Stimulated activated naive CD8-positive, alpha-beta T cell treated with anti-CD3 and anti-CD28 coated beads, Interleukin-15, amount 100 ng/mL, for 72 hours (primary cell): Measurements from ENCODE around the gene RUNX2.

Experiments
- ATAC-seq: fragments of 150-1000 bp; cut with Tn5 transposase; 2 replicates; pipeline ENCODE4 v1.10.0; 2021; ENCODE audit warnings: mild to moderate bottlenecking, moderate library complexity
- DNase-seq, 2 donors: peaks; one replicate each; pipeline ENCODE4 v3.0.0; 2021 to 2022
- H3K27ac Mint-ChIP-seq, 2 donors: one replicate each; pipeline ENCODE4 v1.8.0; 2022; ENCODE audit warnings: mild to moderate bottlenecking in 2 of 2, mixed read lengths in 2 of 2, moderate library complexity in 2 of 2
- H3K27me3 Mint-ChIP-seq: one replicate; pipeline ENCODE4 v1.8.0; 2022; ENCODE audit warnings: mixed read lengths
- H3K4me1 Mint-ChIP-seq: one replicate; pipeline ENCODE4 v1.8.0; 2022; ENCODE audit warnings: mild to moderate bottlenecking, mixed read lengths
- H3K4me3 Mint-ChIP-seq, 2 donors: one replicate each; pipeline ENCODE4 v1.8.0; 2022; ENCODE audit warnings: mild to moderate bottlenecking in 2 of 2, mixed read lengths in 2 of 2, moderate library complexity in 1 of 2
- H3K9me3 Mint-ChIP-seq, 2 donors: one replicate each; pipeline ENCODE4 v1.8.0; 2022; ENCODE audit warnings: mixed read lengths in 2 of 2

Gene RUNX2

DNA sequence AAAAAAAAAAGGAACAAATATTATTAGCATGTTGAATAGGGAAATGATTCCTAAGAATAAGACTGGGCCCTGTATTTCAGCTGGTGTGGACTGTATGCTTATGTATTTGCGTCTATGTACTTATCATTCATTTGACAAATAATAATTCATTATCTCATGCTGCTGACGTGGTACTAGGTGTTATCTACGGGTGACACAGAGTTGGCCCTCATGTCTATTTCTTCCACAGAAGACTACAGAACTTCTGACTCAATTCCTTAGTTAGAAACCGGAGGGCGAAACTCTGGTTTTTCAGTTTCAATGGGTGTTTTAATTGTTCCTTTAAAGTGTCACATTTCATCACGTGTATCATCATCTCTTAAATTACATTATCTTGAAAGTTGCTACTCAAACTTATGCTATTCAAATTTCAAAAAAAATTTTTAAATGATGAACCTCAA lies 381.7 kb downstream of the RUNX2 start:
- Mint-ChIP-seq H3K27me3 (no peaks in the 10 kb centered on the region), H3K4me3 (peak overlapping the region; percentile 54 to 65), H3K27ac (peak overlapping the region; percentile 93 to 99), H3K9me3 (no peaks in the 10 kb centered on the region), H3K4me1 (peaks cover 27% of the 10 kb centered on the region)
- ATAC-seq (peak; percentile 78), DNase-seq (peak; percentile 55 to 65)

DNA sequence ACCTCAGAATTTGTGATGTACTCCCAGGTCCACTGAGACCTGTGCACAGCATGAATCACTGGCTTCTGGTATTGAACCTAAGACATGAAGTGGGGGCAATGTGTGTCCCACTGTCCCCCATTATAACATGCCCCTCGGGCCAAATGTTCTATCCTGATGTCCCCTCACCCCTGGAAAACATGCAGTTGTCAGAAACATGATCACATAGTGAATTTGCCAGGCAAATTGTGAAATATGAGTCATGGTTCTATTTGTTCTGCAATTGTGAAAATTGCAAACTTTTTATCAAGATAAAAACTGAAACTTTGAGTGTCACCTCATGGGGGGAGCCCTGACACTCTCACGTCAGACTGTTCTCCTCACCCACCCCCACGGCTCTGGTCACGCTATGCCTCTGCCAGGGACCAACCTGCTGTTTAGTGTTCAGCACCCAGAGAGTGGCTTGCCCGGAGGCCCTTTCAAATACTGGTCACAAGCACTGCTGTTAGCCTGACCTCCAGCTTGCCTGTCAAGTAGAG lies 382.2 kb downstream of the RUNX2 start:
- peak overlapping the region; percentile 93 to 99 for H3K27ac Mint-ChIP-seq
- H3K4me3 Mint-ChIP-seq: peak overlapping the region; percentile 54 to 65
- peaks cover 32% of the 10 kb centered on the region for H3K4me1 Mint-ChIP-seq
- no peaks in the 10 kb centered on the region for H3K9me3 Mint-ChIP-seq
- DNase-seq (peak; percentile 84 to 90), ATAC-seq (peak; percentile 91)
- no peaks in the 10 kb centered on the region for H3K27me3 Mint-ChIP-seq

DNA sequence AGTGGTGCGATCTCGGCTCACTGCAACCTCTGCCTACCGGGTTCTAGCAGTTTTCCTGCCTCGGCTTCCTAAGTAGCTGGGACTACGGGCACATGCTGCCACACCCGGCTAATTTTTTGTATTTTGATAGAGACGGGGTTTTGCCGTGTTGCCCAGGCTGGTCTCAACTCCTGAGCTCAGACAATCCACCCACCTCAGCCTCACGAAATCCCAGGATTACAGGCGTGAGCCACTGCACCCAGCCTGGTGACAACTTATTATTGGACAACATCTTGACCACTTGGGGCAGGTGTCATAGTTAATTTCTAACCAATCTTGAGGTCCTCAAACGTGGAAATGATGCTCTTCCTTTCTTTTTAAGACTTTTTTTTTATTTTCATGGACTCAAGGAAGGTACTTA lies 383.9 kb downstream of the RUNX2 start:
- peak overlapping the region in 1 of 2 donors; percentile 22 for H3K27ac Mint-ChIP-seq
- no peak for ATAC-seq
- H3K4me1 Mint-ChIP-seq: peaks cover 41% of the 10 kb centered on the region
- DNase-seq: no peak
- no peaks in the 10 kb centered on the region for H3K9me3 Mint-ChIP-seq
- H3K27me3 Mint-ChIP-seq: no peaks in the 10 kb centered on the region
- H3K4me3 Mint-ChIP-seq: no peak overlapping the region

DNA sequence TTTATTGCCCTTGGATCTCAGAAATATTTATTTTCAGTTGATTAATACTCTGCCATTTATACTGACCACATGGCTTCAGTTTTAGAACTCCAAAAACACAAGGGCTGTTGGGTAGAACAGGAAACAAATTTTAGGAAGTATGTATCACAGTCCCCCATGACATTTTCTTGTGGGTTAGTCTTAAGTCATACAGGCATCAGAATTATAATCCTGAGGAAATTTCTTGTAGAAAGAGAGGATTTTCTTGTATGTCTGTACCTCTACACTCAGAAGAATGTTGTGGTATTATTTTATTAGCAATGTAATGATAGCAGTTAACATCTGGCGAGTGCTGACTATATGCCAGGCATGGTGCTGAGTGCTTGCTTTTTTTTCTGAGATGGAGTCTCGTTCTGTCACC lies 384.7 kb downstream of the RUNX2 start:
- no peak for DNase-seq
- H3K27me3 Mint-ChIP-seq: no peaks in the 10 kb centered on the region
- no peak overlapping the region for H3K27ac Mint-ChIP-seq
- peaks cover 41% of the 10 kb centered on the region for H3K4me1 Mint-ChIP-seq
- no peak overlapping the region for H3K4me3 Mint-ChIP-seq
- no peaks in the 10 kb centered on the region for H3K9me3 Mint-ChIP-seq
- ATAC-seq: no peak
